Tibial nerve (tissue), 4 donors: Measurements from ENCODE around the gene RXFP1. TPM values are rescaled to one million over a fixed set of nuclear protein-coding genes. Genes with fewer than 3 reads are reported as not detected.

Experiments used
- DNase-seq, 2 donors: peaks; one replicate each; pipeline ENCODE4 v3.0.0-alpha.2; 2019; ENCODE audit warnings: low spot score in 2 of 2
- H3K27ac ChIP-seq, 4 donors: fragments of 200-600 bp; sonication (generic) in 3 of 4; one replicate each; pipeline ENCODE4 v1.5.1; 2017 to 2019; ENCODE audit warnings: mild to moderate bottlenecking in 1 of 4
- H3K27me3 ChIP-seq, 2 donors: fragments of 200-600 bp; sonication (generic) in 1 of 2; one replicate each; pipeline versions ENCODE4 v1.5.1 to v1.6.0; 2017 to 2019
- H3K36me3 ChIP-seq, 3 donors: fragments of 200-600 bp; sonication (generic); one replicate each; pipeline ENCODE4 v1.5.1; 2018 to 2019
- H3K4me1 ChIP-seq, 4 donors: fragments of 200-600 bp; sonication (generic) in 3 of 4; one replicate each; pipeline ENCODE4 v1.5.1; 2017 to 2019
- H3K4me3 ChIP-seq, 4 donors: fragments of 200-600 bp; sonication (generic) in 3 of 4; one replicate each; pipeline ENCODE4 v1.5.1; 2017 to 2019; ENCODE audit warnings: mild to moderate bottlenecking in 1 of 4, moderate library complexity in 1 of 4
- H3K9me3 ChIP-seq, 4 donors: fragments of 200-600 bp; sonication (generic) in 3 of 4; one replicate each; pipeline ENCODE4 v1.5.1; 2017 to 2019
- CTCF ChIP-seq, 5 experiments: fragments of 200-600 bp in 3 of 5; fragments of 450-650 bp in 2 of 5; sonication (generic) in 3 of 5; IDR thresholded peaks; one replicate each; pipeline ENCODE4 v1.5.1; 2016 to 2019; ENCODE audit warnings: antibody characterized with exemption in 5 of 5, mild to moderate bottlenecking in 3 of 5, moderate library complexity in 2 of 5
- EP300 ChIP-seq, 2 donors: sonication (generic); formaldehyde crosslinking; IDR thresholded peaks; one replicate each; pipeline ENCODE4 v1.6.1; 2017; ENCODE audit warnings: antibody characterized with exemption in 2 of 2, mild to moderate bottlenecking in 1 of 2
- POLR2A ChIP-seq, 2 donors: fragments of 450-650 bp; IDR thresholded peaks; one replicate each; pipeline ENCODE4 v1.6.1; 2017; ENCODE audit warnings: antibody characterized with exemption in 2 of 2, mild to moderate bottlenecking in 2 of 2, moderate library complexity in 2 of 2
- WGBS, 2 donors: methylation state at CpG; one replicate each; pipeline ENCODE4 v1.1.5; 2018; 5-methylcytosine and 5-hydroxymethylcytosine counted together
- total RNA-seq, 4 donors: library from RNA; depleted of rRNA; stranded (reverse); fragments of >200 nt; gene quantifications; one replicate each; pipeline ENCODE4 v1.1.0, GENCODE V29; 2016

RXFP1 gene
- total RNA-seq, 4 donors from 2014 or later = not detected

DNA sequence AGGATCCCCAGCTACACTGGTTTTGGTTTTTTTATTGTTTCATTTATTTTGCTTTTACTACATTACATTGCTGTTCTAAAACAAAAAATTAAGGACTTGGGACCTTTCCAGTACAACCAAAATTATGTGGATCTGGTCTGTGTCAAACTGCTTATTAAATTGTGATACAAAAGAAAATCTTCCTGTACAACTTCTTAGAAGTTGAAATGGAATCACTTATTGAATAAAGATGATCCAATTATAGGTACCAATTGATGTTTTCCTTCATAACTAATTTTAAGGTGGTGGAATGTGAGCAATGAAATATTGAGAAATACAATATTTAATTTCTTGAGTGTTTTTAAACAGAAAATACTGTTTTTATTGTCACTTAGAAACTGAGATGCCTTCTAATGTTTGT lies 82.7 kb downstream of the RXFP1 start:
- no peaks in the 10 kb centered on the region for H3K27me3 ChIP-seq
- H3K9me3 ChIP-seq = no peaks in the 10 kb centered on the region
- no peak overlapping the region for H3K4me3 ChIP-seq
- TF ChIP-seq CTCF (IDR thresholded peaks at IDR 0.05) (no peak), EP300 (IDR thresholded peaks at IDR 0.05) (no peak), POLR2A (IDR thresholded peaks at IDR 0.05) (no peak)
- H3K27ac ChIP-seq = no peak overlapping the region
- H3K4me1 ChIP-seq = no peaks in the 10 kb centered on the region
- DNase-seq = no peak
- H3K36me3 ChIP-seq = no peaks in the 10 kb centered on the region

DNA sequence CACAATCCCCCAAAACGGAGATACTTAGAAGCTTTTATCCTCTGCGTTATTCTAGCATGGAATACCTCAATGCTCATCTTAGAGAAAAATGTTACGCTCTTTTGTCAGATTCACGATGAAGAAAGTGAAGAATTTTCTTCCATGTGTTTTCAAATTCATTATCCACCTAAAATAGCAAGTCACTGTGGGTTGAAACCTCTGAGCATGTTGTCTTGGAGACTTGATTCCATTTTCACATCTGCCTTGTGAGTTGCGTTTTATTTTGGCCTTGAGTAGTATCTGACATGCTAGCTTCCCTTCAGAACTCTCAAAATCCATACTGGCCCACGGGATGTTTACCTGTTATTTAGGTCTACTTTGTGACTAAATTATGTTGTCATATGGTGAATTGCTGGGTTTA lies 83.7 kb downstream of the RXFP1 start:
- no peak overlapping the region for H3K4me3 ChIP-seq
- H3K4me1 ChIP-seq = no peaks in the 10 kb centered on the region
- DNase-seq = no peak
- no peak overlapping the region for H3K27ac ChIP-seq
- no peaks in the 10 kb centered on the region for H3K27me3 ChIP-seq
- H3K36me3 ChIP-seq = no peaks in the 10 kb centered on the region
- 74 to 85% methylated on average over 6 of the region's 6 CpGs for WGBS, 2 donors
- H3K9me3 ChIP-seq = no peaks in the 10 kb centered on the region
- TF ChIP-seq POLR2A (IDR thresholded peaks at IDR 0.05) (no peak), EP300 (IDR thresholded peaks at IDR 0.05) (no peak)

- Histone ChIP-seq H3K36me3 (no peaks in the 10 kb centered on the region), H3K27me3 (no peaks in the 10 kb centered on the region), H3K4me3 (no peak overlapping the region), H3K4me1 (no peaks in the 10 kb centered on the region), H3K9me3 (no peaks in the 10 kb centered on the region), H3K27ac (no peak overlapping the region)
- no peak for DNase-seq
- WGBS, 2 donors = 79 to 80% methylated on average over 4 of the region's 4 CpGs
- TF ChIP-seq CTCF (IDR thresholded peaks at IDR 0.05) = no peak
Observed at GRCh38 chr4:158606969-158607368, 85.3 kb downstream of the RXFP1 start.

- H3K4me1 ChIP-seq = no peaks in the 10 kb centered on the region
- TF ChIP-seq POLR2A (IDR thresholded peaks at IDR 0.05) (no peak), CTCF (IDR thresholded peaks at IDR 0.05) (no peak), EP300 (IDR thresholded peaks at IDR 0.05) (no peak)
- H3K9me3 ChIP-seq = peaks cover 0 to 3% (median 0%) of the 10 kb centered on the region in 4 donors
- H3K27me3 ChIP-seq = no peaks in the 10 kb centered on the region
- no peak overlapping the region for H3K27ac ChIP-seq
- H3K4me3 ChIP-seq = no peak overlapping the region
- DNase-seq = no peak
- WGBS, 2 donors = 82 to 87% methylated on average over 4 of the region's 4 CpGs
- H3K36me3 ChIP-seq = no peaks in the 10 kb centered on the region
Observed at GRCh38 chr4:158609116-158609515, 87.4 kb downstream of the RXFP1 start.

GRCh38 chr4:158610790-158611189 lies 89.1 kb downstream of the RXFP1 start:
- Histone ChIP-seq H3K4me3 (no peak overlapping the region), H3K9me3 (peaks cover 0 to 5% (median 0%) of the 10 kb centered on the region in 4 donors), H3K4me1 (no peaks in the 10 kb centered on the region), H3K27ac (no peak overlapping the region), H3K27me3 (no peaks in the 10 kb centered on the region), H3K36me3 (no peaks in the 10 kb centered on the region)
- DNase-seq = no peak
- TF ChIP-seq EP300 (IDR thresholded peaks at IDR 0.05) (no peak), CTCF (IDR thresholded peaks at IDR 0.05) (no peak), POLR2A (IDR thresholded peaks at IDR 0.05) (no peak)
- WGBS, 2 donors = 63 to 69% methylated on average over 1 of the region's 1 CpG

DNA sequence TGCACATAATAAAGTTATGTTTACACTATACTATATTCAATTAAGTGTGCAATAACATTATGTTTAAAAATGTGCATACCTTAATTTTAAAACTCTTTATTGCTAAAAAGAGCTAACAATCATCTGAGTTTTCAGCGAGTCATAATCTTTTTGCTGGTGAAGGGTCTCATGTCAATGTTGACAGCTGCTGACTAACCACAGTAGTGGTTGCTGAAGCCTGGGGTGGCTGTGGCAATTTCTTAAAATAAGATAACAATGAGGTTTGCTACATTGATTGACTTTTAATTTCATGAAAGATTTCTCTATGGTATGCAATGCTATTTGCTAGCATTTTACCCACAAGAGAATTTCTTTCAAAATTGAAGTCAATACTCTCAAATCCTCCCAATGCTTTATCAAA lies 91.4 kb downstream of the RXFP1 start:
- no peaks in the 10 kb centered on the region for H3K27me3 ChIP-seq
- H3K27ac ChIP-seq = no peak overlapping the region
- no peak overlapping the region for H3K4me3 ChIP-seq
- peaks cover 0 to 5% (median 0%) of the 10 kb centered on the region in 4 donors for H3K9me3 ChIP-seq
- H3K36me3 ChIP-seq = no peaks in the 10 kb centered on the region
- no peak for DNase-seq
- no peak for TF ChIP-seq CTCF (IDR thresholded peaks at IDR 0.05)
- TF ChIP-seq POLR2A (IDR thresholded peaks at IDR 0.05) = no peak
- TF ChIP-seq EP300 (IDR thresholded peaks at IDR 0.05) = no peak
- no peaks in the 10 kb centered on the region for H3K4me1 ChIP-seq
- WGBS, 2 donors = 88 to 95% methylated on average over 1 of the region's 1 CpG
